ENCODE results near the gene REPS1.

- no peak for TF ChIP-seq EZH2phosphoT487 (IDR thresholded peaks at IDR 0.05; ENCODE audit: borderline replicate concordance)
- TF ChIP-seq, protein P1, sequence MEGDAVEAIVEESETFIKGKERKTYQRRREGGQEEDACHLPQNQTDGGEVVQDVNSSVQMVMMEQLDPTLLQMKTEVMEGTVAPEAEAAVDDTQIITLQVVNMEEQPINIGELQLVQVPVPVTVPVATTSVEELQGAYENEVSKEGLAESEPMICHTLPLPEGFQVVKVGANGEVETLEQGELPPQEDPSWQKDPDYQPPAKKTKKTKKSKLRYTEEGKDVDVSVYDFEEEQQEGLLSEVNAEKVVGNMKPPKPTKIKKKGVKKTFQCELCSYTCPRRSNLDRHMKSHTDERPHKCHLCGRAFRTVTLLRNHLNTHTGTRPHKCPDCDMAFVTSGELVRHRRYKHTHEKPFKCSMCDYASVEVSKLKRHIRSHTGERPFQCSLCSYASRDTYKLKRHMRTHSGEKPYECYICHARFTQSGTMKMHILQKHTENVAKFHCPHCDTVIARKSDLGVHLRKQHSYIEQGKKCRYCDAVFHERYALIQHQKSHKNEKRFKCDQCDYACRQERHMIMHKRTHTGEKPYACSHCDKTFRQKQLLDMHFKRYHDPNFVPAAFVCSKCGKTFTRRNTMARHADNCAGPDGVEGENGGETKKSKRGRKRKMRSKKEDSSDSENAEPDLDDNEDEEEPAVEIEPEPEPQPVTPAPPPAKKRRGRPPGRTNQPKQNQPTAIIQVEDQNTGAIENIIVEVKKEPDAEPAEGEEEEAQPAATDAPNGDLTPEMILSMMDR (conservative IDR thresholded peaks at IDR 0.05; ENCODE audit: low read length), result no peak
Measured at GRCh38 chr6:138863321-138863720, 124.7 kb downstream of the REPS1 start.

Data from Loucy (cell line).